Measurements from ENCODE around the gene CFAP53. TPM values are rescaled to one million over a fixed set of nuclear protein-coding genes. Genes with fewer than 3 reads are reported as not detected.
"Not testable (repeated sequence)": the region's sequence is repeated elsewhere in the genome, so short reads cannot be mapped to it uniquely, and the experiment has no call there.

Gene CFAP53
- total and polyA plus RNA-seq, 5 donors from 2014 or later: 0.27 to 0.35 TPM; not detected in 3

DNA sequence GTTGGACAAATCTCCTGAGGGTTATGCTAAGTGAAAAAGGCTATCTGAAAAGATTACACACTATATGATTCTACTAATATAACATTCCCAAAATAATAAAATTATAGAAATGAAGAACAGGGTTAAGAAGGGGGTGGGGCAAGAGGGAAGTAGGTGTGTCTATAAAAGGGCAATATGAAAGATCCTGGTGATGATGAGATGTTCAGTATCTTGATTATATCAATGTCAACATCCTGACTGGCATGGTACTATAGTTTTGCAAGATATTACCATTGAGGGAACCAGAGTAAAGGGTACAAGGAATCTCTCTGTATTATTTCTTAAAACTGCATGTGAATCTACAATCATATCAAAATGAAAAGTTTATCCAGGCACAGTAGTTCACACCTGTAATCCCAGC, 16.7 kb downstream of the CFAP53 start:
- Histone ChIP-seq H3K4me1 (ENCODE audit: control insufficient read depth, insufficient read depth, low read length, poor library complexity, severe bottlenecking) (no peaks in the 10 kb centered on the region), H3K27ac (ENCODE audit: insufficient read depth, low read length, poor library complexity, severe bottlenecking) (no peak overlapping the region), H3K9me3 (ENCODE audit: control insufficient read depth in 2 of 2, low read length in 2 of 2) (no peaks in the 10 kb centered on the region), H3K36me3 (ENCODE audit: control insufficient read depth, insufficient read depth, low read length) (no peaks in the 10 kb centered on the region), H3K4me3 (ENCODE audit: low read depth, low read length) (no peak overlapping the region), H3K27me3 (ENCODE audit: control insufficient read depth, insufficient read depth, low read length) (no peaks in the 10 kb centered on the region)
- peaks cover 0 to 7% (median 4%) of the 10 kb centered on the region in 4 donors for H3K4me1 Mint-ChIP-seq
- ATAC-seq (ENCODE audit: low read depth in 2 of 2) (no peak), DNase-seq (no peak)
- no peaks in the 10 kb centered on the region for H3K9me3 Mint-ChIP-seq
- H3K36me3 Mint-ChIP-seq: no peaks in the 10 kb centered on the region
- peaks cover 21% of the 10 kb centered on the region for H3K27me3 Mint-ChIP-seq
- H3K4me3 Mint-ChIP-seq: no peak overlapping the region
- H3K27ac Mint-ChIP-seq: peak overlapping the region in 1 of 3 donors; percentile 6

DNA sequence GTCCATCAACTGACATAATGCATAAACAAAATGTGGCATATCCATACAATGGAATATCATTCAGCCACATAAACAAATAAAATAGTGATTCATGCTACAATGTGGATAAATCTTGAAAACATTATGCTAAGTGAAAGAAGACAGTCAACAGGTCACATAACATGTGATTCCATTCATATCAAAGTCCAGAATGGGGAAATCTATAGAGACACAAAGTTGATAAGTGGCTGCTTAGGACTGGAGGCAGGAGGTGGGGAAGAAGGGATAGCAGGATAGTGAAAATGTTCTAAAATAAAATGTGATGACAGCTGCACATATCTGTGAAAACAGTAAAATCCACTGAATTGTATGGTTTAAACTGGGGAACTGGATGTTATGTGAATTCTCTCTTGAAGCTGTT, 18.7 kb downstream of the CFAP53 start:
- no peak overlapping the region for H3K4me3 Mint-ChIP-seq
- peaks cover 5% of the 10 kb centered on the region for H3K36me3 Mint-ChIP-seq
- H3K27me3 Mint-ChIP-seq: peaks cover 27% of the 10 kb centered on the region
- Histone ChIP-seq H3K27ac (ENCODE audit: insufficient read depth, low read length, poor library complexity, severe bottlenecking) (no peak overlapping the region), H3K27me3 (ENCODE audit: control insufficient read depth, insufficient read depth, low read length) (peaks cover 1% of the 10 kb centered on the region), H3K9me3 (ENCODE audit: control insufficient read depth in 2 of 2, low read length in 2 of 2) (no peaks in the 10 kb centered on the region), H3K36me3 (ENCODE audit: control insufficient read depth, insufficient read depth, low read length) (no peaks in the 10 kb centered on the region), H3K4me1 (ENCODE audit: control insufficient read depth, insufficient read depth, low read length, poor library complexity, severe bottlenecking) (no peaks in the 10 kb centered on the region), H3K4me3 (ENCODE audit: low read depth, low read length) (no peak overlapping the region)
- ATAC-seq (ENCODE audit: low read depth in 2 of 2): no peak
- no peak overlapping the region for H3K27ac Mint-ChIP-seq
- H3K9me3 Mint-ChIP-seq: peaks cover 0 to 1% (median 0%) of the 10 kb centered on the region in 7 donors
- no peak for DNase-seq
- H3K4me1 Mint-ChIP-seq: peaks cover 0 to 7% (median 4%) of the 10 kb centered on the region in 4 donors

DNA sequence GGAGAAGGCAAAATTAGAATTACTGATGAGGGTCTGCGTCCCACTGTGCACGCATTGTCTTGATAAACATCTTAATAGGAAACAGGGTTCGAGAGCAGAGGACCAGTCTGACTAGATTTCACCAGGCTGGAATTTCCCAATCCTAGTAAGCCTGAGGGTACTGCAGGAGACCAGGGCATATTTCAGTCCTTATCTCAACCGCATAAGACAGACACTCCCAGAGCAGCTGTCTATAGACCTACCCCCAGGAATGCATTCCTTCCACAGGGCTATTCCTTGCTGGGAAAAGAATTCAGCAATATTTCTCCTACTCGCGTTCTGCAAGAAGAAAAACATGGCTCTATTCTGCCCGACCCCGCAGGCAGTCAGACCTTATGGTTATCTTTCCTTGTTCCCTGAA, 24.5 kb downstream of the CFAP53 start:
- H3K4me1 Mint-ChIP-seq; H3K27me3 ChIP-seq (ENCODE audit: control insufficient read depth, insufficient read depth, low read length); H3K36me3 ChIP-seq (ENCODE audit: control insufficient read depth, insufficient read depth, low read length); ATAC-seq (ENCODE audit: low read depth in 2 of 2); H3K36me3 Mint-ChIP-seq; H3K4me1 ChIP-seq (ENCODE audit: control insufficient read depth, insufficient read depth, low read length, poor library complexity, severe bottlenecking); H3K4me3 ChIP-seq (ENCODE audit: low read depth, low read length); H3K27ac ChIP-seq (ENCODE audit: insufficient read depth, low read length, poor library complexity, severe bottlenecking); DNase-seq; H3K4me3 Mint-ChIP-seq; H3K9me3 ChIP-seq (ENCODE audit: control insufficient read depth in 2 of 2, low read length in 2 of 2); H3K27ac Mint-ChIP-seq: not testable (repeated sequence)
- peaks cover 0 to 24% (median 5%) of the 10 kb centered on the region in 7 donors for H3K9me3 Mint-ChIP-seq
- peaks cover 13% of the 10 kb centered on the region for H3K27me3 Mint-ChIP-seq

DNA sequence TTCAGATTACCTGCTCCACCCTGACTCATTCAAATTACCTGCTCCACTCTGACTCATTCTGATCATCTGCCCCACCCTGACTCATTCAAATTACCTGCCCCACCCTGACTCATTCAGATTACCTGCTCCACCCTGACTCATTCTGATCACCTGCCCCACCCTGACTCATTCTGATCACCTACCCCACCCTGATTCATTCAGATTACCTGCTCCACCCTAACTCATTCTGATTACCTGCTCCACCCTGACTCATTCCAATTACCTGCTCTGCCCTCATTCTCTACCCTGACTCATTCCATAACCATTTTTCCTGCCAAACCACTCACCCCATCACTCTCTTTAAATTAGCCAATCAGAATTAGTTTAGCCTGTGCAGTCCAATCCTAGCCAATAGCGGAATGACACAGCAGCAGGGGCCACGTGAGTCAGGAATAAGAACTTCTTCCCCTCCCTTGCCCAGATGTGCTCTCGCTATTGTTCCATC, 26.2 kb downstream of the CFAP53 start:
- Mint-ChIP-seq H3K4me3 (no peak overlapping the region), H3K9me3 (peaks cover 0 to 24% (median 5%) of the 10 kb centered on the region in 7 donors), H3K27ac (peak overlapping the region in 1 of 3 donors; percentile 82), H3K4me1 (no peaks in the 10 kb centered on the region), H3K27me3 (peaks cover 10% of the 10 kb centered on the region), H3K36me3 (peaks cover 8% of the 10 kb centered on the region)
- no peaks in the 10 kb centered on the region for H3K36me3 ChIP-seq (ENCODE audit: control insufficient read depth, insufficient read depth, low read length)
- H3K9me3 ChIP-seq (ENCODE audit: control insufficient read depth in 2 of 2, low read length in 2 of 2): peaks cover 0 to 4% of the 10 kb centered on the region in 2 experiments
- H3K27me3 ChIP-seq (ENCODE audit: control insufficient read depth, insufficient read depth, low read length): peaks cover 7% of the 10 kb centered on the region
- no peak overlapping the region for H3K4me3 ChIP-seq (ENCODE audit: low read depth, low read length)
- no peaks in the 10 kb centered on the region for H3K4me1 ChIP-seq (ENCODE audit: control insufficient read depth, insufficient read depth, low read length, poor library complexity, severe bottlenecking)
- DNase-seq (peak in 1 of 3 donors; percentile 48), ATAC-seq (ENCODE audit: low read depth in 2 of 2) (no peak)
- H3K27ac ChIP-seq (ENCODE audit: insufficient read depth, low read length, poor library complexity, severe bottlenecking): no peak overlapping the region

DNA sequence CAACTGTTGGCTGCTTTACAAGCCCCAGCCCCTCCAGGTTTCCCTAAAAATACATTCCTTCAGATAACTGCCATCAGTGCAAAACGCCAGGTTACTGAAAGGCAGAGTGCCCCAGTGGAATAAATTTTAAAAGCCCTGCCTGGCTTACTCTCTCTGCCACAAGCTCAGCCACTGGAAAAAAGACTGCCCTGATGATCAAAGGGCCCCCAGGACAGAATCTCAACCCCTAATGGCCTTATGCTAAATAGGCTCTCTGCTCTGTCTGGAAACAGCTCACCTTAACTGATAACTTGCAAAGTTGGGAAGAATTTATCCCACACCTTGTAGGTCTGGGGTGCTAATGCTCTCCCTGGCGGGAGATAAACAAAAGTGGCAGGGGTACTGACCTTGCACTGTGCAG, 33.9 kb downstream of the CFAP53 start:
- Mint-ChIP-seq H3K36me3 (no peaks in the 10 kb centered on the region), H3K4me1 (no peaks in the 10 kb centered on the region), H3K9me3 (peaks cover 0 to 1% (median 0%) of the 10 kb centered on the region in 7 donors), H3K27ac (no peak overlapping the region), H3K4me3 (no peak overlapping the region), H3K27me3 (peaks cover 17% of the 10 kb centered on the region)
- DNase-seq (no peak), ATAC-seq (ENCODE audit: low read depth in 2 of 2) (no peak)
- no peaks in the 10 kb centered on the region for H3K9me3 ChIP-seq (ENCODE audit: control insufficient read depth in 2 of 2, low read length in 2 of 2)
- H3K4me1 ChIP-seq (ENCODE audit: control insufficient read depth, insufficient read depth, low read length, poor library complexity, severe bottlenecking): no peaks in the 10 kb centered on the region
- H3K27me3 ChIP-seq (ENCODE audit: control insufficient read depth, insufficient read depth, low read length): peaks cover 11% of the 10 kb centered on the region
- H3K36me3 ChIP-seq (ENCODE audit: control insufficient read depth, insufficient read depth, low read length): no peaks in the 10 kb centered on the region
- no peak overlapping the region for H3K4me3 ChIP-seq (ENCODE audit: low read depth, low read length)
- H3K27ac ChIP-seq (ENCODE audit: insufficient read depth, low read length, poor library complexity, severe bottlenecking): no peak overlapping the region

DNA sequence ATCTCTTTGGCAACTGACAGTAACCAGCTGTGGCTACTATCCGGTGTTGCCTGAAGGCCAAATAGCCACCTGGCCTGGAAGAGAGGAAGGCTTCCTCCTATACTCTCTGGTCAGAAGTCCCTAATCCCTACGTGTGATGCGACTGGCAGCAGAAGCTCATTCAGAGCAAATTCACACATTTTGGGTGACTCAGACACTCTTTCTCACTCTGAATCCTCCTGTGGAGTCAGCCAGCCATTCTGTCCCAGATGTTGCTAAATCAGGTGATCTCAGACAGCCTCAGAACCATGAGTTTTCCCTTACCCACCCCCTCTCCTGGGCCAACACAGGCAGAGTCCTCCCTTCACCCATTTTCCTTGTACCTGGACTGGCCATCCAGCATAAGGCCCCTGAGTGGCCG, 34.7 kb downstream of the CFAP53 start:
- no peaks in the 10 kb centered on the region for H3K36me3 Mint-ChIP-seq
- peaks cover 17% of the 10 kb centered on the region for H3K27me3 Mint-ChIP-seq

DNA sequence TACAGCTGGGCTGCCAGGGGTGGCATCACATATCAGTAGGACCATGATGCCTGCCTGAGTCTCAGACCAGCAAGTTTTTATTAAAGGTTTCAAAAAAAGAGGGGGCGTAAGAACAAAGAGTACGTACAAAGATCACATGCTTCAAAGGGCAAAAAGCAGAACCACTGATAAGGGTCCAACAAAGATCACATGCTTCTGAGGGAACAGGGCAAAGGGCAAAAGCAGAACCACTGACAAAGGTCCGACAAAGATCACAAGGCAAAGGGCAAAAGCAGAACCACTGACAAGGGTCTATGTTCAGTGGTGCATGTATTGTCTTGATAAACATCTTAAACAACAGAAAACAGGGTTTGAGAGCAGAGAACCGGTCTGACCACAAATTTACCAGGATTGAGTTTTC, 46.0 kb downstream of the CFAP53 start:
- not testable (repeated sequence) for H3K4me3 Mint-ChIP-seq; H3K9me3 ChIP-seq (ENCODE audit: control insufficient read depth in 2 of 2, low read length in 2 of 2); ATAC-seq (ENCODE audit: low read depth in 2 of 2); DNase-seq; H3K4me3 ChIP-seq (ENCODE audit: low read depth, low read length); H3K36me3 Mint-ChIP-seq; H3K36me3 ChIP-seq (ENCODE audit: control insufficient read depth, insufficient read depth, low read length); H3K4me1 Mint-ChIP-seq; H3K4me1 ChIP-seq (ENCODE audit: control insufficient read depth, insufficient read depth, low read length, poor library complexity, severe bottlenecking); H3K27me3 ChIP-seq (ENCODE audit: control insufficient read depth, insufficient read depth, low read length); H3K27ac Mint-ChIP-seq; H3K27ac ChIP-seq (ENCODE audit: insufficient read depth, low read length, poor library complexity, severe bottlenecking)
- H3K9me3 Mint-ChIP-seq: peaks cover 0 to 16% (median 10%) of the 10 kb centered on the region in 7 donors
- H3K27me3 Mint-ChIP-seq: peaks cover 19% of the 10 kb centered on the region

More for the DNA sequence above, 34.7 kb downstream of the CFAP53 start:
- no peaks in the 10 kb centered on the region for H3K36me3 ChIP-seq (ENCODE audit: control insufficient read depth, insufficient read depth, low read length)
- H3K4me3 Mint-ChIP-seq: no peak overlapping the region
- peaks cover 11% of the 10 kb centered on the region for H3K27me3 ChIP-seq (ENCODE audit: control insufficient read depth, insufficient read depth, low read length)
- no peak overlapping the region for H3K27ac Mint-ChIP-seq
- H3K9me3 Mint-ChIP-seq: peaks cover 0 to 1% (median 0%) of the 10 kb centered on the region in 7 donors
- ATAC-seq (ENCODE audit: low read depth in 2 of 2): no peak
- no peak for DNase-seq
- H3K4me1 ChIP-seq (ENCODE audit: control insufficient read depth, insufficient read depth, low read length, poor library complexity, severe bottlenecking): no peaks in the 10 kb centered on the region
- H3K27ac ChIP-seq (ENCODE audit: insufficient read depth, low read length, poor library complexity, severe bottlenecking): no peak overlapping the region
- no peaks in the 10 kb centered on the region for H3K4me1 Mint-ChIP-seq
- H3K4me3 ChIP-seq (ENCODE audit: low read depth, low read length): no peak overlapping the region
- no peaks in the 10 kb centered on the region for H3K9me3 ChIP-seq (ENCODE audit: control insufficient read depth in 2 of 2, low read length in 2 of 2)

DNA sequence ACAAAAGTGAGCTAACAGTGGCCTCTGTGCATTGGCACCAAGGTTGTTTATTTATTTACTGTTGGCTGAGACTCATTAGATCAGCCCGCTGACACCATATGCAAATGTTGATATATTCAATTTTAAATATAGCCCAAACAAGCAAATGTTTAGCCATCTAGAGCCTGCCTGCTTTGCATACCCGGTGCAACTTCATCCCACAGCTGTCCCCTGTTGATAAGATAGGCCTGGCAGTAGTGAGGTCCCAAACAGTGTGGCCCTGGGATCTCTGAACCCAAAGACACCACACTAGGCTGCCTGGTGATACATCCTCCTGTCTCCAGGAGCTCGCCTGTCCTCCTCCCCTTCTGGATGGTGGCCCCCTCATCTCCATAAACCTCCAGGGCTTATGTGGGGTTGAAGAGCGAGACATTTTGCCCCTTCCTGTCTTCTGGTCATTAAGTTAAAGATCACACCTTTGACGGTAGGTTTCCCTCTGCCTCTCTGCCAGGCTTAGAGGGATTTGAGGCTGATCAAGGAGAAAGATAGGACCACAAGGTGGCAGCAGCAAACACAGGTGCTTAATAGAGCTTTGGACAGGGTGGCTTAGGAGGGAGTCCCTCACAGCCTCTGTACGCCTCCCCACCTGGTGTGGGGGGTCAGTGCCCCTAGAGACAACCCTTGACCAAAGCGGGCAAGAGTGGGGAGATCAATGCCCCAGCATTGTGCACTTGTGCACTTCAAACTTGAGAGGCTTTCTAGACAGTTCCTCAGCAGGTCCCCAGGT, 47.7 kb downstream of the CFAP53 start:
- Mint-ChIP-seq H3K27me3 (peaks cover 25% of the 10 kb centered on the region), H3K4me3 (no peak overlapping the region), H3K9me3 (peaks cover 0 to 16% (median 9%) of the 10 kb centered on the region in 7 donors), H3K27ac (no peak overlapping the region), H3K4me1 (no peaks in the 10 kb centered on the region), H3K36me3 (no peaks in the 10 kb centered on the region)
- Histone ChIP-seq H3K4me3 (ENCODE audit: low read depth, low read length) (no peak overlapping the region), H3K4me1 (ENCODE audit: control insufficient read depth, insufficient read depth, low read length, poor library complexity, severe bottlenecking) (no peaks in the 10 kb centered on the region), H3K36me3 (ENCODE audit: control insufficient read depth, insufficient read depth, low read length) (no peaks in the 10 kb centered on the region), H3K9me3 (ENCODE audit: control insufficient read depth in 2 of 2, low read length in 2 of 2) (peaks cover 0 to 2% of the 10 kb centered on the region in 2 experiments), H3K27ac (ENCODE audit: insufficient read depth, low read length, poor library complexity, severe bottlenecking) (no peak overlapping the region), H3K27me3 (ENCODE audit: control insufficient read depth, insufficient read depth, low read length) (peaks cover 5% of the 10 kb centered on the region)
- DNase-seq (peak in 2 of 3 donors; percentile 14 to 61), ATAC-seq (ENCODE audit: low read depth in 2 of 2) (peak in 1 of 2 donors; percentile 47)
